Skeletal muscle satellite cell (primary cell): ENCODE measurements around the gene ZNF536.
"Not testable (repeated sequence)": the region's sequence is repeated elsewhere in the genome, so short reads cannot be mapped to it uniquely, and the experiment has no call there.

Source experiments
- H3K27me3 ChIP-seq: 2 replicates; pipeline ENCODE4 v1.7.0; 2013; ENCODE audit warnings: low read length; ENCODE audit not compliant: control insufficient read depth, insufficient read depth
- H3K36me3 ChIP-seq: 2 replicates; pipeline ENCODE4 v1.7.0; 2013; ENCODE audit warnings: mild to moderate bottlenecking, control low read depth, low read length; ENCODE audit not compliant: insufficient read depth
- H3K4me1 ChIP-seq: 2 replicates; pipeline ENCODE4 v1.7.0; 2013; ENCODE audit warnings: low read length; ENCODE audit not compliant: control insufficient read depth, insufficient read depth
- H3K4me2 ChIP-seq: 2 replicates; pipeline ENCODE4 v1.7.0; 2013; ENCODE audit warnings: mild to moderate bottlenecking, low read length
- H3K4me3 ChIP-seq: 2 replicates; pipeline ENCODE4 v1.7.0; 2013; ENCODE audit warnings: low read length
- H3K9ac ChIP-seq: 2 replicates; pipeline ENCODE4 v1.7.0; 2013; ENCODE audit warnings: mild to moderate bottlenecking, low read depth, low read length, moderate library complexity
- H3K9me3 ChIP-seq: replicated peaks from 2 replicates; pipeline ENCODE4 v1.7.0; 2013; ENCODE audit warnings: mild to moderate bottlenecking, control low read depth, low read length

The ZNF536 gene

DNA sequence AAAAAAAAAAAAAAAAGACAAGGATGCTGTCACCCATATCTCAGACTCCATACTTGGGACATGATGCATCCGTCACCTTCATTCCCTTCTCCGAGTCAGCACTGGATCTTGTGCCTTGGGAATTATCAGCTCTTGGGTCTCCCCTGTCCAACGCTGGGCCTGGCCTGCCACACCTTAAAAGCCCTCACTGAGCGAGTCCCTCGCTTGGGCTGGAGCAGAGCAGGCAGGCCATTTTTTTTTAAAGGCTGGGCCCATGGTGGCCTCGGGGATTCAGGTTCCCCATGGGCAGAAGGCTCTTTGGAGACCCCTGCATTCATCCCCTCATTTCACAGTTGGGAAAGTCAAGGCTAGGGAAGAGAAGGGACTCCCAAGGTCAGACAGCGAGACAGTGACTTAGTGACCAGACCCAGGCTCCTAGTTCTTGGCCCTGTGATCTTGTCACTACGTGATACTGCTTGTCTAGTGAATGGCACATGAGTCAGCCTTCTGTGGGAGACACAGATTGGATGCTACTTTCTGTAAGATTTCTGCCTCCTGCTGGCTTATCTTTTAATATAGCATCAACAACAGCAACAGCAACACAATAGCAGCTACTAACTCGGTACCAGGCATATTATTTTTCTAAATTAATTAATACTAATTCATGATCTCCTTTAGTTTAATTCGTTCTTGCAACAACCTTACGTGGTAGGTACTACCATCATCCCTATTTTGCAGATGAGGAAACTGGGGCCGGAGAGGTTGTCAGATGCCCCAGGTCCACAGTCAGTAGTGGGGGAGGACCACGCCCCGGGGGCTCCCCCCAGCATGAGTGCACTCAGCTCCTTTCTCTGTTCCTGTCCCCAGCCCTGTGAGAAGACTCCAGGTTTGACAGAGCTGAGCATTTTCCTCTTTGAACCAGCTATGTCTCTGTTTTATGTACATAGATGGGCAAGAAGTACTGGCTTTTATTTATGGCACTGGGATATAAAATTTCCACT is 27.4 kb upstream of the ZNF536 start:
- no peaks in the 10 kb centered on the region for H3K27me3 ChIP-seq
- H3K4me2 ChIP-seq = no peak overlapping the region
- peaks cover 5% of the 10 kb centered on the region for H3K9me3 ChIP-seq
- no peak overlapping the region for H3K4me3 ChIP-seq
- H3K36me3 ChIP-seq = no peaks in the 10 kb centered on the region
- H3K9ac ChIP-seq = no peak overlapping the region
- no peaks in the 10 kb centered on the region for H3K4me1 ChIP-seq

GRCh38 chr19:30345686-30346085 is 26.5 kb upstream of the ZNF536 start:
- Histone ChIP-seq H3K27me3 (no peaks in the 10 kb centered on the region), H3K36me3 (no peaks in the 10 kb centered on the region), H3K9me3 (peaks cover 5% of the 10 kb centered on the region), H3K4me1 (no peaks in the 10 kb centered on the region), H3K4me3 (no peak overlapping the region), H3K4me2 (no peak overlapping the region), H3K9ac (no peak overlapping the region)

DNA sequence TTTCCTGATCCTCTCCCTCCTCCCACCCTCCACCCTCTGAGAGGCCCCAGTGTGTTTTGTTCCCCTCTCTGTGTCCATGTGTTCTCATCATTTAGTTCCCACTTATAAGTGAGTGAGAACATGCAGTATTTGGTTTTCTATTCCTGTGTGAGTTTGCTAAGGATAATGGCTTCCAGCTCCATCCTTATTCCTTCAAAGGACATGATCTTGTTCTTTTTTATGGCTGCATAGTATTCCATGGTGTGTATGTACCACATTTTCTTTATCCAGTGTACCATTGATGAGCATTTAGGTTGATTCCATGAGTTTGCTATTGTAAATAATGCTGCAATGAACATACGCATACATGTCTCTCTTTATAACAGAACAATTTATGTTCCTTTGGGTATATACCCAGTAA is 25.7 kb upstream of the ZNF536 start:
- H3K4me2 ChIP-seq, H3K36me3 ChIP-seq, H3K27me3 ChIP-seq, H3K4me3 ChIP-seq, H3K4me1 ChIP-seq, H3K9me3 ChIP-seq, H3K9ac ChIP-seq: not testable (repeated sequence)

- Histone ChIP-seq H3K9me3 (peaks cover 5% of the 10 kb centered on the region), H3K4me1 (no peaks in the 10 kb centered on the region), H3K9ac (no peak overlapping the region), H3K27me3 (no peaks in the 10 kb centered on the region), H3K4me3 (no peak overlapping the region), H3K4me2 (no peak overlapping the region), H3K36me3 (no peaks in the 10 kb centered on the region)
These were observed 23.0 kb upstream of the ZNF536 start for GRCh38 chr19:30349131-30349730.

GRCh38 chr19:30350692-30351663 is 21.2 kb upstream of the ZNF536 start:
- H3K27me3 ChIP-seq = no peaks in the 10 kb centered on the region
- H3K9me3 ChIP-seq = peaks cover 5% of the 10 kb centered on the region
- H3K9ac ChIP-seq = no peak overlapping the region
- no peaks in the 10 kb centered on the region for H3K36me3 ChIP-seq
- no peak overlapping the region for H3K4me2 ChIP-seq
- H3K4me3 ChIP-seq = no peak overlapping the region
- H3K4me1 ChIP-seq = no peaks in the 10 kb centered on the region

DNA sequence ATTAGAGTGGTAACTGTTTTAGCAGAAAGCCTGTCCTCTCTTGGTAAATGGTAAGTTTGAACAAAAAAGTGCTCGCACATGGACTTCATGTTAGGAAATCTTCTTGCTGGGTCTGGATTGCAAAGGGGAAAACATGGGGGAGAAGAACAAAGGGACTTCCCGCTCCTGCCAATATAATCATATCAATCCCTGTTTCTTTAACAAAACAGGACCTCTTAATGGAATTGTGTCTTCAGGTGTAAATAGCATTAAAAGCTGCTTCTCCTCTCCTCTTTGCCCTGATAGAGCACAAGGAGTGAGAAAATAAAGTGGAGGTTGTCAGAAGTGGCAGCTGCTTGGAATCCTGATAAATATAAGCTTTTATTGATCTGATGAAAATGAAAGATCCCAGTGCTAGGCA is 20.4 kb upstream of the ZNF536 start:
- Histone ChIP-seq H3K4me2 (no peak overlapping the region), H3K9ac (no peak overlapping the region), H3K9me3 (peaks cover 5% of the 10 kb centered on the region), H3K36me3 (no peaks in the 10 kb centered on the region), H3K4me1 (no peaks in the 10 kb centered on the region), H3K4me3 (no peak overlapping the region), H3K27me3 (no peaks in the 10 kb centered on the region)

GRCh38 chr19:30353394-30353945 is 18.7 kb upstream of the ZNF536 start:
- no peaks in the 10 kb centered on the region for H3K4me1 ChIP-seq
- no peak overlapping the region for H3K9ac ChIP-seq
- no peak overlapping the region for H3K4me2 ChIP-seq
- H3K4me3 ChIP-seq = no peak overlapping the region
- no peaks in the 10 kb centered on the region for H3K27me3 ChIP-seq
- H3K9me3 ChIP-seq = peaks cover 5% of the 10 kb centered on the region
- H3K36me3 ChIP-seq = no peaks in the 10 kb centered on the region

GRCh38 chr19:30355586-30355985 is 16.6 kb upstream of the ZNF536 start:
- Histone ChIP-seq H3K27me3 (no peaks in the 10 kb centered on the region), H3K36me3 (no peaks in the 10 kb centered on the region), H3K9me3 (no peaks in the 10 kb centered on the region), H3K4me1 (no peaks in the 10 kb centered on the region), H3K4me2 (no peak overlapping the region), H3K4me3 (no peak overlapping the region), H3K9ac (no peak overlapping the region)

- Histone ChIP-seq H3K27me3 (no peaks in the 10 kb centered on the region), H3K4me3 (no peak overlapping the region), H3K4me1 (no peaks in the 10 kb centered on the region), H3K9ac (no peak overlapping the region), H3K36me3 (no peaks in the 10 kb centered on the region), H3K4me2 (no peak overlapping the region), H3K9me3 (no peaks in the 10 kb centered on the region)
These were observed 15.1 kb upstream of the ZNF536 start for GRCh38 chr19:30356951-30357579.

DNA sequence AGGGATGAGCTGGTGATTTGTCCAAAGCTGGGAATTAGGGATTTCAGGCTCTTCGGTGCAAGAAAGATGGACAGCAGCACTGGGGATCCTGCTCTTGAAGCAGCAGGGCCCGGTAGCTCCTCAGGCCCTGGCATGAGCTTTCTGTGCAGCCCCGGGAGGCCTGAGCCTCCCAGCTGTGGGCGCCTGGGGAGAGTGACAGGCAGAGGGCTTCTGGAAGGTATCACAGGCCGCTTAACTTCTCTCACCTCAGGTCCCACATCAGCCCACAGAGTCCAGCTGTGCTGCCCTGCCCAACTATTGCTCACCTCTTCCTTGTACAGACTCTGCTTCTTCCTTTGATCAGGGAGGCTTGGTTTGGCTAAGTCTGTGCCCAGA is 14.6 kb upstream of the ZNF536 start:
- H3K9me3 ChIP-seq = no peaks in the 10 kb centered on the region
- no peaks in the 10 kb centered on the region for H3K4me1 ChIP-seq
- no peak overlapping the region for H3K9ac ChIP-seq
- H3K36me3 ChIP-seq = no peaks in the 10 kb centered on the region
- H3K27me3 ChIP-seq = no peaks in the 10 kb centered on the region
- no peak overlapping the region for H3K4me3 ChIP-seq
- H3K4me2 ChIP-seq = no peak overlapping the region

- Histone ChIP-seq H3K4me2 (no peak overlapping the region), H3K9me3 (no peaks in the 10 kb centered on the region), H3K4me1 (no peaks in the 10 kb centered on the region), H3K36me3 (no peaks in the 10 kb centered on the region), H3K27me3 (no peaks in the 10 kb centered on the region), H3K4me3 (no peak overlapping the region), H3K9ac (no peak overlapping the region)
These were observed 13.9 kb upstream of the ZNF536 start for GRCh38 chr19:30358319-30358718.
